GM12872 (cell line): ENCODE results near the gene ADAMTS13.

Experiments
- CTCF ChIP-seq: IDR thresholded peaks from 3 replicates; pipeline ENCODE4 v1.5.1; 2011; ENCODE audit warnings: low read depth, mild to moderate bottlenecking, low read length, moderate library complexity; ENCODE audit not compliant: insufficient read depth

Gene ADAMTS13

GRCh38 chr9:133472753-133473378 is 50.7 kb downstream of the ADAMTS13 start:
- TF ChIP-seq CTCF: no peak

GRCh38 chr9:133473743-133474142 is 51.6 kb downstream of the ADAMTS13 start:
- no peak for TF ChIP-seq CTCF

- TF ChIP-seq CTCF: no peak
These were observed 52.0 kb downstream of the ADAMTS13 start for GRCh38 chr9:133474215-133474614.

GRCh38 chr9:133474853-133475252 is 52.7 kb downstream of the ADAMTS13 start:
- TF ChIP-seq CTCF: no peak

- no peak for TF ChIP-seq CTCF
These were observed 53.3 kb downstream of the ADAMTS13 start for GRCh38 chr9:133475292-133476012.

- TF ChIP-seq CTCF: no peak
These were observed 54.1 kb downstream of the ADAMTS13 start for GRCh38 chr9:133476036-133476931.

GRCh38 chr9:133476941-133477340 is 54.8 kb downstream of the ADAMTS13 start:
- no peak for TF ChIP-seq CTCF
